SK-N-MC (cell line): ENCODE results near the gene TNNT3.

Source experiments
- DNase-seq: peaks from one replicate; pipeline ENCODE4 v3.0.0-alpha.2; 2011; ENCODE audit warnings: low read depth, low spot score
- H3K27ac ChIP-seq: fragments of 200-600 bp; sonication (generic); 2 replicates; pipeline ENCODE4 v1.5.1; 2016; ENCODE audit warnings: mixed run types
- H3K36me3 ChIP-seq: fragments of 200-600 bp; sonication (generic); 2 replicates; pipeline ENCODE4 v1.6.1; 2017; ENCODE audit warnings: antibody characterized with exemption, low read length, mixed read lengths; ENCODE audit not compliant: insufficient read depth
- H3K4me3 ChIP-seq: fragments of 200-600 bp; sonication (generic); 2 replicates; pipeline ENCODE4 v1.5.1; 2016
- H3K9ac ChIP-seq: fragments of 200-600 bp; sonication (generic); 2 replicates; pipeline ENCODE4 v1.8.0; 2017; ENCODE audit warnings: mixed run types, mixed read lengths; ENCODE audit not compliant: insufficient read length
- H3K9me3 ChIP-seq: fragments of 200-600 bp; sonication (generic); 2 replicates; pipeline ENCODE4 v1.6.1; 2017; ENCODE audit warnings: low read depth, mild to moderate bottlenecking, antibody characterized with exemption, low read length, moderate library complexity, mixed read lengths
- EZH2 ChIP-seq: fragments of 200-600 bp; sonication (generic); IDR thresholded peaks from one replicate; pipeline ENCODE4 v1.6.1; 2017; ENCODE audit warnings: antibody characterized with exemption
- FOXP2 ChIP-seq: optimal IDR thresholded peaks from 2 replicates; pipeline ENCODE3; 2011; ENCODE audit warnings: mild to moderate bottlenecking, moderate library complexity; ENCODE audit not compliant: insufficient read depth; ENCODE audit errors: extremely low read length, control extremely low read depth
- POLR2AphosphoS5 ChIP-seq: IDR thresholded peaks from 2 replicates; pipeline ENCODE4 v1.6.1; 2012; ENCODE audit warnings: mild to moderate bottlenecking, low read depth, low read length, borderline replicate concordance

TNNT3 gene

GRCh38 chr11:1917523-1918435, 1.7 kb upstream of the TNNT3 start:
- no peak for DNase-seq
- no peak for TF ChIP-seq FOXP2
- TF ChIP-seq EZH2, result no peak
- TF ChIP-seq POLR2AphosphoS5, result no peak

GRCh38 chr11:1918436-1919315, 827 bp upstream of the TNNT3 start:
- TF ChIP-seq POLR2AphosphoS5 (no peak), FOXP2 (no peak), EZH2 (no peak)
- Histone ChIP-seq H3K36me3 (no peaks in the 10 kb centered on the region), H3K9ac (no peak overlapping the region), H3K27ac (no peak overlapping the region), H3K4me3 (no peak overlapping the region), H3K9me3 (no peaks in the 10 kb centered on the region)
- no peak for DNase-seq

More at GRCh38 chr11:1917523-1918435, 1.7 kb upstream of the TNNT3 start:
- no peaks in the 10 kb centered on the region for H3K9me3 ChIP-seq
- H3K4me3 ChIP-seq, result no peak overlapping the region
- H3K9ac ChIP-seq, result no peak overlapping the region
- H3K27ac ChIP-seq, result no peak overlapping the region
- H3K36me3 ChIP-seq, result no peaks in the 10 kb centered on the region

GRCh38 chr11:1920128-1920908, 815 bp downstream of the TNNT3 start:
- no peaks in the 10 kb centered on the region for H3K36me3 ChIP-seq
- no peak overlapping the region for H3K4me3 ChIP-seq
- DNase-seq, result no peak
- no peaks in the 10 kb centered on the region for H3K9me3 ChIP-seq
- H3K9ac ChIP-seq, result no peak overlapping the region
- H3K27ac ChIP-seq, result no peak overlapping the region
- TF ChIP-seq POLR2AphosphoS5 (no peak), FOXP2 (no peak), EZH2 (no peak)

GRCh38 chr11:1920909-1921573, 1.5 kb downstream of the TNNT3 start:
- no peak overlapping the region for H3K27ac ChIP-seq

GRCh38 chr11:1921574-1922141, 2.2 kb downstream of the TNNT3 start:
- H3K36me3 ChIP-seq, result no peaks in the 10 kb centered on the region
- H3K27ac ChIP-seq, result no peak overlapping the region
- no peak for DNase-seq
- TF ChIP-seq POLR2AphosphoS5 (no peak), EZH2 (no peak), FOXP2 (no peak)
- no peak overlapping the region for H3K4me3 ChIP-seq
- no peak overlapping the region for H3K9ac ChIP-seq
- H3K9me3 ChIP-seq, result no peaks in the 10 kb centered on the region

More at GRCh38 chr11:1920909-1921573, 1.5 kb downstream of the TNNT3 start:
- no peak for DNase-seq
- no peak overlapping the region for H3K4me3 ChIP-seq
- H3K9me3 ChIP-seq, result no peaks in the 10 kb centered on the region
- TF ChIP-seq EZH2 (no peak), FOXP2 (no peak), POLR2AphosphoS5 (no peak)
- H3K36me3 ChIP-seq, result no peaks in the 10 kb centered on the region
- H3K9ac ChIP-seq, result no peak overlapping the region

- H3K27ac ChIP-seq, result no peak overlapping the region
- no peaks in the 10 kb centered on the region for H3K9me3 ChIP-seq
- H3K9ac ChIP-seq, result no peak overlapping the region
- no peak for DNase-seq
- H3K4me3 ChIP-seq, result no peak overlapping the region
- no peak for TF ChIP-seq POLR2AphosphoS5
- no peak for TF ChIP-seq EZH2
- TF ChIP-seq FOXP2, result no peak
- H3K36me3 ChIP-seq, result no peaks in the 10 kb centered on the region
Measured at GRCh38 chr11:1922481-1923081, 3.1 kb downstream of the TNNT3 start.

GRCh38 chr11:1923201-1923956, 3.9 kb downstream of the TNNT3 start:
- no peak overlapping the region for H3K4me3 ChIP-seq
- H3K9ac ChIP-seq, result no peak overlapping the region
- H3K9me3 ChIP-seq, result no peaks in the 10 kb centered on the region
- H3K27ac ChIP-seq, result no peak overlapping the region
- DNase-seq, result no peak
- H3K36me3 ChIP-seq, result no peaks in the 10 kb centered on the region
- TF ChIP-seq EZH2 (no peak), POLR2AphosphoS5 (no peak), FOXP2 (no peak)
